ENCODE measurements around the gene SMIM33.

SMIM33 gene

DNA sequence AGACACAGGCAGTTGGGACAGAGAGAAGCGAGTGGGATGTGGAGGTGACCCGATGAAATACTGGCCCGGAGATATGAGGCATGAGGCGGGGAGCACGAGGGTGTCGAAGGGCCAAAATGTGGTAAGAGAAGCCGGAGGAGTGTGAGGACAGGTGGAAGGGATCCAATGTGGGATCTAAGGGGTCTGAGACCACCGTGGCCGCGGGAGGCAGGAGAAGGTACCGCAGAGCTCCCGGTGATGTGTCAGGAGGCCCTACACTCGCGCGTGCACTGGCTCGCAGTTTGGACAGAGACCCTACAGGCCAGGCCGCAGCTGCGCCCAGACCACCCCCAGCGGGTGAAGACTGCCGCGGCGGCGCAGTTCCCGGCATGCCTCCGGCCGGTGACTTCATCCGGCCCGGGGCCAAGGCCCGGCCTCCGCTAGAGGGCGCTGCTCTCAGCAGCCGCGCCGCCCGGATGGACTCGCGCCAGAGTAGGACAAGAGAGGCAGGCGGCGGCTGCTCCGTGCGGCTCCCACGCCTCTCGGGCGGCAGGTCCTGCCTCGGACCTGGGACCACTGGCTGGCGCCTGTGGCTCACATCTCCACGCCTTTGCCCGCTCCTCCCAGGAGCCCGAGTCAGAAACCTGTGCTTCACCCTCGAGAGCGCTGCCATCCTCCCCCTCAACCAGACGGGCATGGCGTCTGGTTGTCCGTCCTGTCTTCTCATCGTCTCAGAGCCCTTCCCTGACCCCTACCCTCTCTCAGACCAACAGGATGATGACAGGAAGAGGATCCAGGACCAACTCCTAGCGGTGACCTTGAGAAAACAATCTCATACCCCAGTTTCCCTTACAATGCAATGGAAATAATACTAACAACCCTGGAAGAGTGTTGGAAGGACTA, 47.1 kb downstream of the SMIM33 start:
- no peaks in the 10 kb centered on the region for H3K36me3 ChIP-seq (ENCODE audit: low read depth)
- TF ChIP-seq, protein P1, sequence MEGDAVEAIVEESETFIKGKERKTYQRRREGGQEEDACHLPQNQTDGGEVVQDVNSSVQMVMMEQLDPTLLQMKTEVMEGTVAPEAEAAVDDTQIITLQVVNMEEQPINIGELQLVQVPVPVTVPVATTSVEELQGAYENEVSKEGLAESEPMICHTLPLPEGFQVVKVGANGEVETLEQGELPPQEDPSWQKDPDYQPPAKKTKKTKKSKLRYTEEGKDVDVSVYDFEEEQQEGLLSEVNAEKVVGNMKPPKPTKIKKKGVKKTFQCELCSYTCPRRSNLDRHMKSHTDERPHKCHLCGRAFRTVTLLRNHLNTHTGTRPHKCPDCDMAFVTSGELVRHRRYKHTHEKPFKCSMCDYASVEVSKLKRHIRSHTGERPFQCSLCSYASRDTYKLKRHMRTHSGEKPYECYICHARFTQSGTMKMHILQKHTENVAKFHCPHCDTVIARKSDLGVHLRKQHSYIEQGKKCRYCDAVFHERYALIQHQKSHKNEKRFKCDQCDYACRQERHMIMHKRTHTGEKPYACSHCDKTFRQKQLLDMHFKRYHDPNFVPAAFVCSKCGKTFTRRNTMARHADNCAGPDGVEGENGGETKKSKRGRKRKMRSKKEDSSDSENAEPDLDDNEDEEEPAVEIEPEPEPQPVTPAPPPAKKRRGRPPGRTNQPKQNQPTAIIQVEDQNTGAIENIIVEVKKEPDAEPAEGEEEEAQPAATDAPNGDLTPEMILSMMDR (IDR thresholded peaks at IDR 0.05; ENCODE audit: poor library complexity, severe bottlenecking), result peak; percentile 100
- ATAC-seq (ENCODE audit: low read depth) (peak; percentile 83), DNase-seq (ENCODE audit: low spot score) (peak; percentile 82)
- H3K27me3 ChIP-seq (ENCODE audit: insufficient read depth, poor library complexity, severe bottlenecking), result no peaks in the 10 kb centered on the region
- no peaks in the 10 kb centered on the region for H3K9me3 ChIP-seq (ENCODE audit: severe bottlenecking)
- peak overlapping the region; percentile 33 for H3K4me3 ChIP-seq (ENCODE audit: severe bottlenecking)
- H3K27ac ChIP-seq (ENCODE audit: poor library complexity, severe bottlenecking), result no peak overlapping the region
- no peaks in the 10 kb centered on the region for H3K4me1 ChIP-seq (ENCODE audit: insufficient read depth, poor library complexity, severe bottlenecking)
